SH-SY5Y (cell line): ENCODE results near the gene DOCK7.

Experiments used
- GATA2 ChIP-seq: IDR thresholded peaks from 2 replicates; pipeline ENCODE4 v1.6.1; 2011; ENCODE audit warnings: mild to moderate bottlenecking, low read depth, low read length
- GATA3 ChIP-seq: IDR thresholded peaks from 2 replicates; pipeline ENCODE4 v1.6.1; 2011; ENCODE audit warnings: low read depth, mild to moderate bottlenecking, low read length, moderate library complexity

DNA sequence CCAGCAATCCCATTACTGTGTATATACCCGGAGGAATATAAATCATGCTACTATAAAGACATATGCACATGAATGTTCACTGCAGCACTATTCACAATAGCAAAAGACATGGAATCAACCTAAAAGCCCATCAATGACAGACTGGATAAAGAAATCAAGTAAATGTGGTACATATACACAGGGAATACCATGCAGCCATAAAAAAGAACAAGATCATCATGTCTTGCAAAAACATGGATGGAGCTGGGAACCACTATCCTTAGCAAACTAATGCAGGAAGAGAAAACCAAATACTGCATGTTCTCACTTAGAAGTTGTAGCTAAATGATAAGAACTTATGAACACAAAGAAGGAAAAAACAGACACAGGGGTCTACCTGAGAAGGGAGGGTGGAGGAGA is 97.2 kb downstream of the DOCK7 start:
- no peak for TF ChIP-seq GATA2
- TF ChIP-seq GATA3: no peak
